GM12892 (cell line): ENCODE data around the gene STAB1.

Experiments used
- DNase-seq: peaks from one replicate; pipeline ENCODE4 v3.0.0; 2011; ENCODE audit not compliant: insufficient read length
- FAIRE-seq: peaks from 2 replicates; lab custom pipeline; 2011; peaks lifted over from hg19 to GRCh38; lab: Jason Lieb, UNC
- POLR2A ChIP-seq: IDR thresholded peaks from 2 replicates; pipeline ENCODE4 v1.6.1; 2011; ENCODE audit warnings: low read depth, low read length, control low read depth
- POLR2AphosphoS5 ChIP-seq: IDR thresholded peaks from 2 replicates; pipeline ENCODE4 v1.6.1; 2011; ENCODE audit warnings: low read depth, low read length, control low read depth
- TAF1 ChIP-seq: IDR thresholded peaks from 2 replicates; pipeline ENCODE4 v1.6.1; 2011; ENCODE audit warnings: low read depth, mild to moderate bottlenecking, control low read depth, low read length, borderline replicate concordance

STAB1 gene

DNA sequence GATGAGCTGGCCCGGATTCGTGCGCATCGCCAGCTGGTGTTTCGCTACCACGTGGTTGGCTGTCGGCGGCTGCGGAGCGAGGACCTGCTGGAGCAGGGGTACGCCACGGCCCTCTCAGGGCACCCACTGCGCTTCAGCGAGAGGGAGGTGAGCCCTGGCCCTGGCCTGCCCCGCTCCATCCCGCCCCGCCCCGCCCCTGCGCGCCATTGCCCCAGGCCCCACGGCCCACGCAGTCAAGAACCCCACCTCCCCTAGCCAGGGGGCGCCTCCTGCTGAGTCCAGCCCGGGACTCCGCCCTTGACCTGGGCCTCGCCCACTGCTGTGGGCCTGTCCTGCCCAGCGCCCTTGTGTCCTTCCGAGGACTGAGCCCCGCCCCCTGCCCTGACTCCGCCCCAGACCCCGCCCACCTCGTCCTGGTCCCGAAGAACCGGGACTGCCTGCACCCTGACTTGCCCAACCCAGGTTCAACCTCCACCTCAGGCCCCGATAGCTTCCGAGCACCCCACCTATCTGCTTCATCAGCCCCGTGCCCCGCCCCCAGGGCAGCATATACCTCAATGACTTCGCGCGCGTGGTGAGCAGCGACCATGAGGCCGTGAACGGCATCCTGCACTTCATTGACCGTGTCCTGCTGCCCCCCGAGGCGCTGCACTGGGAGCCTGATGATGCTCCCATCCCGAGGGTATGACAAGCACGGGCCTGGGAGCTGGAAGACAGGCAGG, 23.7 kb downstream of the STAB1 start:
- DNase-seq (no peak), FAIRE-seq (no peak)
- TF ChIP-seq TAF1 (no peak), POLR2A (no peak), POLR2AphosphoS5 (no peak)

- DNase-seq (no peak), FAIRE-seq (no peak)
- TF ChIP-seq TAF1 (no peak), POLR2A (no peak), POLR2AphosphoS5 (no peak)
These were observed 24.5 kb downstream of the STAB1 start for GRCh38 chr3:52519445-52520140.

DNA sequence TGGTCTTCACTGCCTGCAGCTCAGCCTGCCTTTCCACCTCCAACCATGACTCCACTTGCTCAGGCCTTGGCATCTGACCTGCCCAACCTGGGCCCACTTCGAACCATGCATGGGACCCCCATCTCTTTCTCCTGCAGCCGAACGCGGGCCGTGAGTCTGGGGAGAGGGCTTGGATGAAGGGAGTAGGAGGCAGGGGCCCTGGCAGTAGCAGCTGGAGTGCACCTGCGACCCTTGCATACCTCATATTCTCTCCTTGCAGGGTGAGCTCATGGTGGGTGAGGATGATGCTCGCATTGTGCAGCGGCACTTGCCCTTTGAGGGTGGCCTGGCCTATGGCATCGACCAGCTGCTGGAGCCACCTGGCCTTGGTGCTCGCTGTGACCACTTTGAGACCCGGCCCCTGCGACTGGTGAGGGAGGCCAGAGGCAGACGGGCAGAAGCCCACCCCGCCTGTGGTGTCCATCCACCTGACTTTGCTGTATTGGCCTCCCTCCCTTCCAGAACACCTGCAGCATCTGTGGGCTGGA, 25.1 kb downstream of the STAB1 start:
- DNase-seq, result no peak

GRCh38 chr3:52520716-52521487, 25.8 kb downstream of the STAB1 start:
- FAIRE-seq (no peak), DNase-seq (no peak)
- TF ChIP-seq POLR2AphosphoS5 (no peak), POLR2A (no peak), TAF1 (no peak)

More for the DNA sequence above, 25.1 kb downstream of the STAB1 start:
- FAIRE-seq, result no peak
- TF ChIP-seq TAF1, result no peak
- TF ChIP-seq POLR2A, result no peak
- no peak for TF ChIP-seq POLR2AphosphoS5

DNA sequence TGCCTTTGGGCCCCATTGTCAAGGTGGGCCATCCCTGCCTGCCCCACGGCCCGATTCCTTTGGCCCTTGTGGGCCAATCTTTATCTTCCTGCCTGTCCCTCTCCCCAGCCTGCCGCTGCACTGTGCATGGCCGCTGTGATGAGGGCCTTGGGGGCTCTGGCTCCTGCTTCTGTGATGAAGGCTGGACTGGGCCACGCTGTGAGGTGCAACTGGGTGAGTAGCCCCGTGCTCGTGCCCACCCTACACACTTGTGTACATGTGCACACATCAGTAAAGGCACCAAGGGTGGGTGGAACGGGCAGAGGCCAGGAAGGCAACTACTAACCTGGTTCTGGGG, 26.3 kb downstream of the STAB1 start:
- DNase-seq (no peak), FAIRE-seq (no peak)
- TF ChIP-seq TAF1, result no peak
- TF ChIP-seq POLR2AphosphoS5, result no peak
- no peak for TF ChIP-seq POLR2A

- FAIRE-seq (no peak), DNase-seq (no peak)
- no peak for TF ChIP-seq POLR2A
- no peak for TF ChIP-seq POLR2AphosphoS5
- no peak for TF ChIP-seq TAF1
These were observed 26.9 kb downstream of the STAB1 start for GRCh38 chr3:52521881-52522650.

- FAIRE-seq (no peak), DNase-seq (no peak)
- TF ChIP-seq POLR2A (no peak), TAF1 (no peak), POLR2AphosphoS5 (no peak)
These were observed 27.6 kb downstream of the STAB1 start for GRCh38 chr3:52522651-52523251.

- DNase-seq (no peak), FAIRE-seq (no peak)
- TF ChIP-seq POLR2AphosphoS5 (no peak), TAF1 (no peak)
These were observed 28.5 kb downstream of the STAB1 start for GRCh38 chr3:52523386-52524257.

- FAIRE-seq, result no peak
- no peak for DNase-seq
- TF ChIP-seq POLR2A, result no peak
These were observed 29.2 kb downstream of the STAB1 start for GRCh38 chr3:52524258-52524751.
